HG02642 (cell line): ENCODE measurements around the gene AGAP1.

Experiments
- ATAC-seq: cut with Tn5 transposase; IDR thresholded peaks from one replicate; pipeline ENCODE4 v1.9.1; 2021; ENCODE audit warnings: mild to moderate bottlenecking; ENCODE audit not compliant: unreplicated experiment, poor library complexity

The AGAP1 gene

DNA sequence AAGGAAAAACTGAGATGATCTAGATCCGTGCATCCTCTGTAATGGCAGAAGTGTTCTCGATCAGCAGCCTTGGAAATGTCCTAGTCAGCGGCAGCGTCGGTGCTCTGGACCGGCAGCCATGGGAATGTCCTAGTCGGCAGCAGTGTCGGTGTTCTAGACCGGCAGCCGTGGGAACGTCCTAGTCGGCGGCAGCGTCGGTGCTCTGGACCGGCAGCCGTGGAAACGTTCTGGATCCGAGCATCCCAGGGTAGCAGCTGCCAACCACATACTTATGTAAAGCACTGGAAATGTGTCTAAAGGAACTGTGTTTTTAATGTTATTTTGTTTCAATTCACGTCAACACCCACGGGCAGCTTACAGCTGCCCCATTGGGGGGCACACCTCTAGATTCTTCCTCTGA is 615.6 kb downstream of the AGAP1 start:
- no peak for ATAC-seq

DNA sequence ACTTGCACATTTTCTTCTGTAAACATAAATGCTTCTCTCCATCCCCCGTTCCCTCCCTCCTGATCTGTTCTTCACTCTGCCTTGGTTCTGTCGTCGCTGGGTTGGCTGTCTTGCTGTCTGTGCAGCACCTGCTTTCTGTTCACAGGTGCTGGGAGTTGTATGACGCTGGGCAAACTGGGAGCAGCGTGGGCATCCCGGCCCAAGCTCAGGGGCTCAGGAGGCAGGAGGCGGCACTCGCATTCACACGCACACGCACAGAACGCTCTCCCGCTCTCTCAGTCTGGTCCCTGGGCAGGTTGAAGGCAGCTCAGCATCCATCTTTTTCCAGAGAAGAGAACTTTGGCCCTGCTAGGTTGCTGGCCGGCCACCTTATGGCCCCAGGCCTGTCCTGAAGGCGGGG is 618.6 kb downstream of the AGAP1 start:
- no peak for ATAC-seq

DNA sequence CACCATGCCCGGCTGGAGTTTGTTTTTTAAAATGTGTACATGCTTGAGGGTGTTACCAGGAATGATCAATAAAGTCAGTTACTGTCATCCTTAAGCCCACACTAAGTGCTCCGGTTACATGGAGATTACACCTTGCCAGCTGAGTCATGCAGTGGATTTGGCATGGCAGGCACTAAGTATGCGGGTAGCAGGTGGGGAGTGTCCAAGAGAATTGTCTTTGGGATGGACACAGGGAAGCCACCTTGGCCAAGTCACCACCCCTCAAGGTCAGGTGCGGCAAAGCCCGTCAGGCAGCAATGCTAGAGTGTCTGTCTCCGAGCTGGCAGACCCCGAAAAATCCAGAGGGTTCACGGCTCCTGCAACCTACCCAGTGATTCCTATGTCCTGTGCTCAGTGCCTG is 619.6 kb downstream of the AGAP1 start:
- no peak for ATAC-seq

DNA sequence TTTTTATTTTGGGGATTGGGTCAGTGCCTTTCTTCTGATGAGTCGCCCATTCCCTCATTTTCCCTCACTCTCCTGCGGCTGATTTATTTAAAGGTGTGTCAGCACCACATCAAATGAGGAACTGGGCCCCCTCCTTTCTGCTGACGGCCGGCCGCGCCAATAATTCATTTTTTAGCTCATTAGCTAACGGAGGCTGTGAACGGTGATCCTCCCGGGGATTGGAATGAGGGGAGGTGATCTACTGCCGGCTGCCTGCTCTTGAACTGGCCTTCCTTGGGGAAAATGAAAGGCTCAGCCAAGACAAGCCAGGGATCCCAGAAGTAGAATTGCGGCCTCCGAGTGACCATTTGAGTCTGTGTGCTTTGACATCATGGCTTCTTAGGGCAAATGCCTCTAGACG is 620.1 kb downstream of the AGAP1 start:
- ATAC-seq = no peak

DNA sequence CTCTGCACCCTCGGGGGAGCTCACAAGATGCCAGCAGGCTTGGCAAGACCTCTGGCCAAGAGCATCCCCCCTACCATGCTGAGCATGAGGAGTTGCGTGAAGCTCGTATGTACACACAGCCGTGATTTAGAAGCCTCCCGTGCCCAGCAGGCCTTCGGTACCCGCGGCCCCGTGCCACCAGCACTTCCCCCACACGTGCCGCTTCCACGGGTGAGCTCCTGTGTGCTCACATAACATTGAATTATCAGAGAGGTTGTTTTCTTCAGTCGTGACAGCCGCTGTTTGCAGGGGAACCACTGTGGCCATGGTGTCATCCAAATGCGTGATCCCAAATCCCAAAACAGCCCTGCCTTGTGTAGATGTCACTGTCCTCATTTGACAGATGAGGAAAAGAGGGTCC is 621.1 kb downstream of the AGAP1 start:
- no peak for ATAC-seq

DNA sequence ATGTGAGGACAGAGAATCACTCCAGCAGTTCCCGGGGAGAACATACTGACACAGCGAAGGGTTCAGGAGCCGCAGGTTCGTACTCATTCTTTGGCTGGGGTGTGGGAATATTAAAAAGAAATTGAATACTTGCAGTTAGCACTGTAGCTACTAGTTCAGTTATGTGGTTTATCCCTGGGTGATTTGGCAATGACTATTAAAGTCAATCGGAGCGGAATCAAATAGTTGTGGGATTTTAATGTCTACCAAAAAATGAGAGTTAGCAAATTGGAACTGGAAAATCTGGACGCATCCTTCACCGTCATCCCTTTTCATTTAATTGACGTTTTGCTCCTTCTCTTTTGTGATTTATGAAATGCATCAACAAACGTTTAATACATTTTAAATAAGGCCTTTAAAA is 623.6 kb downstream of the AGAP1 start:
- ATAC-seq = no peak

DNA sequence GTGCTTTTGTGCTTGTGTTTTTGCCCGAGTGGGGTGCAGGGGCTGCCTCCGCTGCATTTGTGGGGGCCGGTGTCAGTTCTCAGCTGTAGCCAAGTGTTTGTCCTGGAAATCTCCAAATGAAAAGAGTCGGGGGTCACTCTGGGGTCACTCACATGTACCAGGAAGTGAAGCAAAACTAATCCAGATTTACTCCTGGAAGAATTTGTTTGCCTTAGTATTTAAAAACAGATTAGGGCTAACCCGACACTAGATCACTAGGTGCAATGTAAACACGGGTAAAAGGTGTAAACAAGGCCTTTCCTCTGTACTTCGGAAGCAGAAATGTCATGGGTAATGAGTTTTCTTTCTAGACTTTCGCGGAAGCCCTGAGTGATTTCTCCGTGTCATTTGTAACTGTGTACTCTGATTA is 624.0 kb downstream of the AGAP1 start:
- no peak for ATAC-seq

DNA sequence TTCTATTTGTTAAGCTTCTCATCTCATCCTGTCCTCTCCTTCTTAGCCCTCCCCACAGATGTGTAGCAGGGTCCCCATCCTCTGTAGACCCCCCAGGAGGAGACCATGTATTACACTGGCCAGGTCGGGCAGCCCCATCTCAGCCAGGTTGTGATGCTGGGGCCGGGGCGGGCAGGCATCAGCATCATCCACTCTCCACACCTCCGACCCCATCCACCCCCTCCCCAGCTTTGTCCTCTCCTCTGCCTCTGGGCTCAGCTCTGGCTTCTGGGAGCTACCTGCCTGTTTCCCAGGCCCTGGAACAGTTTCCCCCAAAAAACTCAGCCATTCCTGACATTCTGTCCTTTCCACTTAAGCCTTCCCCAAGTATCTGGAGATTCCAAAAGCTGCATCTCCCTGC is 625.2 kb downstream of the AGAP1 start:
- no peak for ATAC-seq

DNA sequence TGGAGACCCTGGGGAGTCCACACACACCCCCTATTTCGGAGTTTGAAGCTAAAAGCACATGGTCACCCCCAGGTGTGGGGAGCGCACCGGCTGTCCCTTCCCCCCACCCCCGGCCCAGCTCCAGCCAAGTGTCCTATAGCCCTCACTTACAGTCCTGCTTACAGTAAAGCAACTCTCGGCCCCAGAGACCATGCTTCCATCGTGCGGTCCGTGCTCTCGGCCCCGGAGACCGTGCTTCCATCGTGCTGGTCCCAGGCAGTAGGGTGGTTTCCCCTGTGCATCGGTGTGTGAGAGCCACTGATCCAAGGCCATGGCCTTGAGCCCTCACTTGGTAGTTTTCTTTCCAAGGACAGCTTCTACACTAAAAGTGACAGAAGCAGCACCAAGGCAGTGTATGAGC is 625.6 kb downstream of the AGAP1 start:
- ATAC-seq = no peak

DNA sequence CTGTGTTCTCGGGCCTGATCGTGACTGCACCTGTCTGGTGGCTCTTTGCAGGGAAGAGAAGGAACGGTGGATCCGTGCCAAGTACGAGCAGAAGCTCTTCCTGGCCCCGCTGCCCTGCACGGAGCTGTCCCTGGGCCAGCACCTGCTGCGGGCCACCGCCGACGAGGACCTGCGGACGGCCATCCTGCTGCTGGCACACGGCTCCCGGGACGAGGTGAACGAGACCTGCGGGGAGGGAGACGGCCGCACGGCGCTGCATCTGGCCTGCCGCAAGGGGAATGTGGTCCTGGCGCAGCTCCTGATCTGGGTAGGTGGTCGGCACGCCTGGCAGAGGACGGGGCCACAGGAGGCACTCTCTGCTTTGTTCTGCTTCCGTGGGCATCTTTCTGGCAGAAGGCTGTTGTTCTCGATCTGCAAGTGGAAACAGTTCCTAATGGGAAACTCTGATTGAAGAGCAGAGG is 626.3 kb downstream of the AGAP1 start:
- no peak for ATAC-seq

DNA sequence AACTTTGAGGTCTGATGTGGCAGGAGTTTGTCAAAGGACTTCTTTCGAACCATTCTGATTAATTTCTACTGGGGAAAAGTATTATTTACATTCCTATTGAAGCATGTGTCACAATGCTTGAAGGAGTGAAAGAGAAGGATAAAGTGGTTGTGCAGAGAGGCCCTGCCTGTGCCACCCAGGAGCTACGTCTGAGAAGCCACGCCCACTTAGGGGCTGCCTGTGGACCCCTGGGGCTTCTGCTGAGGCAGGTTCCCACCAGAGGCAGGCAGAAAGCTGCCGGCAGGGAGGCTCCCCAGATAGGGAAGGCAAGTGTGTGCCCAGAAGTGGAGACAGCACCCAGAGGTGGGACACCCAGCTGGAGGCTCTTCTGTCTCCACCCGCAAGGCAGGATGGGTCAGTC is 627.0 kb downstream of the AGAP1 start:
- no peak for ATAC-seq

DNA sequence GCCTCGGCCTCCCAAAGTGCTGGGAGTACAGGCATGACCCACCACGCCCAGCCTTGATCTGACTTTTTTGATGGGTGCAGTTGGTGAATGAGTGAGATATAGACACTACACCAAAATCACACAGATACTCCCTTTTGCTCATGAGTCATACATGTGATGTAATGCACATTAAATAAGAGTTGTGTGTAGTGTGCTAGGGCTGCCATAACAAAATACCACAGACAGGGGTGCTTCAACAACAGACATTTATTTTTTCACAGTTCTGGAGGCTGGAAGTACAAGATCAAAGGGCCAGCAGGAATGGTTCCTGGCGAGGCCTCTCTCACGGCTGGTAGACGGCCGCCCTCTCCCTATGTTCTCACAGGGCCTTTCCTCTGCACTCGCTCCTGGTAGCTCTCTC is 627.7 kb downstream of the AGAP1 start:
- no peak for ATAC-seq

DNA sequence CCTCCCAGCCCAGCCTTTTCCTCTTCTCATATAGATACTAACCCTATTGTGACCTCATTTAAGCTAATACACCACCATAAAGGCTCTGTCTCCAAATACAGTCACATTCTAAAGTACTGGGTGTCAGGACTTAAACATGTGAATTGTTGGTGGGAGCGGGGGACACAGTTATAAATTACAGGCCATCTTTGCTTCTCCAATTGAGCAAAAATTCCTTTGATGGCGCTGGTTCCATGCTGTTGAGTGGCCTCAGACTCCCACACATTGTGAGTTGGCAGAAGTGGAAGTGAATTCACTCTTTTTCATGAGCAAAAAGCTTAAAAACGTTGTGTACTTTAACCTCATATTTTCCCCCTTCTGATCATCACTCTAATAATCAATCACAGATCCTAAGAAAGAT is 628.4 kb downstream of the AGAP1 start:
- no peak for ATAC-seq

DNA sequence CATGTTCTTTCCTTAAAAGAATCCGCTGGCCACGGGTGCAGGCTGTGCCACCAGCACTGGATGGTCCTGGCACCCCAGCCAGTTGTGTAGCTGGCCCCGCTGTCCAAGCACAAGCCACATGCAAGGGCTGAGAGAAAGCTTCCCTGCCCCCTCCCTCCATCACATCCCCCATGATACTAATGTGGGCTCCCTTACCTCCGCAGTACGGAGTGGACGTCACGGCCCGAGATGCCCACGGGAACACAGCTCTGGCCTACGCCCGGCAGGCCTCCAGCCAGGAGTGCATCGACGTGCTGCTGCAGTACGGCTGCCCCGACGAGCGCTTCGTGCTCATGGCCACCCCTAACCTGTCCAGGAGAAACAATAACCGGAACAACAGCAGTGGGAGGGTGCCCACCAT is 629.9 kb downstream of the AGAP1 start:
- ATAC-seq = no peak

DNA sequence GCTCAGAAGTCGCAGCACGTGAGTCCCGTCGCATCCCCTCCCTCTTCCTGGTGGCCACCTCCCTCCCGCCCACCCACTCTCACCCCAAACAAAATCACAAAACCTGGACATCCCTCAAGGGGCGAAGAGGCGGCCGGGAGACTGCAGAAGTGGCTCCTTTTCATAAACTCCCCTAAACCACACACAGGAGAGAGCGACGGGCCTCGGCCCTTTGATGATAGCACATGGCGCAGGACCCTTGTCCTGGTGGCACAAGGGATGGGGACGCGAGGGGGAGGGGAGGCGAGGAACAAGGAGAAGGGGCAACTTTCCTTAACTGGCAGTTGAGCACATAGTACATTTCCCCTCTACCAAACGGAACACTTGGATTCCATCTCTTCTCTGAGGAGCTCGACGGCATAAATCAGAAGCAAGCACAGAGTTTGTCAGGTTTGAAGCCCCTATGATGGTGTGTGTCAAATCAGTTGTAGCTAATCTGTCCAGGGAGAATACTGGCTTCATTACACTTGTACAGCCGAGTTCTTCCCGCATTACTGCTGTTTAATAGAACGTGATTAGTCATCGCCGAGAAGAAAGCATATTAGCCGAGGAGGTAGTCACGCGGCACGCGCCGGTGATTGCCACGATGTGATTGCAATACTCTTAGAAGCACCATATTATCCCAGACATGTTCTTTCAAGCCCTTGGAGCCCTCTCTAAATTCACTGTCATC is 630.5 kb downstream of the AGAP1 start:
- ATAC-seq = no peak

DNA sequence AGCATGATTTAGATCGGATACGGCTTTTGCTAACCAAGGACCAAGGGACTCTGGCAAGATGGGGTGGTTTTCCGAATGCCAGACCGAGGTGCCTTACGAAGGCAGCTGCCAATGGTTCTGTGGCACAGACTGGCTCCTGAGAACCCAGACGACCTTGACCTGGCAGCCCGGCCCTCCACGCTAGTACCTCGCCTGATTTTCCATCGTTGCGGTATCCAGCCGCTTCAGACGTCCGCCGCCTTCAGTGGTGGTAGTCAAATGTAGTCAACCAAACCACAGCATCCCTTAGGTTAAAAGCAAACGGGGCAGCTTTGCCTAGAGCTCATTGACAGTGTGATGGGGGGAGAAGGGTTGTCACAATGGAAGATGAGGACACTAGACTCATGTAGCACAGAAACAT is 631.7 kb downstream of the AGAP1 start:
- no peak for ATAC-seq

DNA sequence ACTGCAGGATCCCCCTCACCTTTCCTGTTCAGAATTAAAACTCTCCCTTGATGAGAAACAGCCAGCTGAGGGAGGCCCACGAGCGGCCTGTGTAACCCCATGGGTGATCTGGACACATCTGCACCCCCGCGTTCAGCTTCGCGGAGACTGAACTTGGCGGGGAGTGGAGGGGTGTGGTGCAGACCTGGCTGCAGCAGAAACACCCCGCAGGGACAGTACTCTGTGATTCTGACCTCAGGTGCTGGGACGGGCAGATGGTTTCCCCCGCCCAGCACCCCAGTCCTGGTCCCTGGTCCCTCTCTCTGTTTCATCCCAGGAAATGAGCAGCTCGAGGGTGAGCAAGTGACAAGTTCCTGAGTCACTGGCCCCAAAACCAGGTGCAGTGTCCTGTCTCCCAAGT is 633.2 kb downstream of the AGAP1 start:
- ATAC-seq = no peak

DNA sequence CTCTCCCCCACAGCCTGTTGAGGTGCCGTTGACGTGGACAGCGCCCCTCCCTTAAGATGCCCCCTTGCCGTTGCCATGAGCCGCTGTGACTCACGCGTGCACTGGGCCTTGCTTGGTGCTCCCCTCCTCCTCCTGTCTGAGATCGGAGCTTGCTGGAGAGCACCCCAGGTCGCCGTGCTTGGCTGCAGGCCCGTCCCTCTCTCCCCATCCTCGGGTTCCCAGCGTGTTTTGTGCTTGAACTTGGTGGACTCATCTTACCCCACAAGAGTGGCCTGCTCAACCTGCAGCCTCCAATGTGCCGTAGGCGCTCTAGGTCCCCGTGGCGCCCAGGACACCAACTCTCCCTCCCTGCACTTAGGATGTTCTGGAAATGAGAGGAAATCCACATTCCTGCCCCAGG is 634.5 kb downstream of the AGAP1 start:
- no peak for ATAC-seq

DNA sequence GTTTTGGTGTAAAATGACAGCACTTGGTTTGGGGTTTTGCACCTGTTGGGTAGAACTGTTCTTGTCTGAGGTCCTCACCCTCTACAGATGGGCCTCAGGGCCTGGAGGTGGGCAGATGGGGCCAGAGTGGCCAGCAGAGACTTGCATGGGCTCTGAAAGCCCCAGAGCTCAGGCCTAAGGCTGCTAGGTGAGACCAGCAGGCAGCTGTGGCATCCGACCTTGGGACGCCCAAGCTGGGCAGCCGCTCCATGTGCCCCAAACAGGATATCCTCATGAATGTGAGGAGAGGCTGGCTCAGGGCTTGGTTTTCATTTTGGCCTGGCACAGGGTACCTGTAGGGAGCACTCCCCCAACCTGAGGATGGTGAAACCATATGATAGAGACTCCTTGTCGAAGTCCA is 636.1 kb downstream of the AGAP1 start:
- ATAC-seq = no peak

DNA sequence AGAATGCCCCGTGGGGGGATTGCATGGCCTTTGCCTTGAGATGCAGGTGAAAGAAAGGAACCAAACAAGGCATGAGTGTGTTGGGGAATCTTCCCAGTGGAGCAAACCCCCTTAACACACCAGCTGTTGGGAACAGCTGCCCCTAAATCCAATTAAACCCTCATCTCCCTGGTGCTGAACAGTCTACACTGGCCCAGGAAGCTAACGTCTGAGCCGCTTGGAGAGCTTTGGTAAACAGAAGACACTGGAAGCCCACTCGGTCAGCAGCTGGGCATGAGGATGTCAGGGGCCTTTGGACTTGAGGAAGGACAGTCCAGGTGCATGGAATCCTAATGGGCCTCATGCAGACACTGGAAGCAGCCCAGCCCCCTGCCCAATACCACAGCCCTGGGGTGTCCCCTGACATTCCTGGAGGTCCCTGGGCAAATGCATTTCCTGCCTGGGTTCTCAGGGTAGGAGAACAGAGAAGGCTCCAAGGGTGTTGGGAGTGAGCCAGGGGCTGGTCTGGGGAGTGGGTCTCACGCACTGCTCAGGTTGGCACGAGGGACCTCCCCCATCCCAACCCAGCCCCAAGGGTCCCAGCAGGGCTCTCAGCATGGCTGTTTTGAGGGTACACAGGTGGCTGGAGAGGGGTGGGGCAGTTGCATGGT is 636.6 kb downstream of the AGAP1 start:
- no peak for ATAC-seq

DNA sequence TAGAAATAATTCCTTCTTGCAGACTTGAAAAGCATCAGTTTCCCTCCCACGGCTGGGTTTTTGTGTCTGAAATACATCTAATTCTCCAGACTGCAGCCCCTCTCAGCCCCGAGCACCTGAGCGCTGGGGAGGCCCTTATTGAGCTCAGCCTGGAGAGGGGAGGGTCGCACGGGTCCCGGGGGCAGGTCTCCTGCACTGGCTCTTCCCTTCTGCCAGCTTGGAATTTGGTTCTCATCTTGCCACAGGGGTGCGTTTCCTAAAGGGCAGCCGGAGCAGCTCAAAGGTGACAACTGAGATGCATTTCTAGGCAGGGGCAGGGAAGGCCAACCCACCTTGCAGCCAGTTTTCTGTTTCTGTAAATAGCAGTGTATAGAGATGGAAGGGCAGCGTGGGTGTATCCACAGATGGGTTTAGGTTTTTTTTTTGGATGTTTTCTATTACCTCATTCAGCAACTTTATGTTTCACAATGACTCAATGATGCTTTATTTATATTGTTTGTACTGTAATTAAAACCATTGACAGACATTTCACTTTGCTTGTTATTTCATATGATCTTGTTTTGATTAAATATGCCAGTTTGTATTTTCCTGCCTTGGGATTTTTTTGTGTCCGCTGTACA is 637.3 kb downstream of the AGAP1 start:
- ATAC-seq = no peak
